Activated CD4-positive, alpha-beta T cell treated with anti-CD3 and anti-CD28 coated beads, Interleukin-2, amount 10 ng/mL, durations not matched to agents 24 days and 14 days (primary cell): ENCODE measurements around the gene BLOC1S1. TPM values are rescaled to one million over a fixed set of nuclear protein-coding genes. Genes with fewer than 3 reads are reported as not detected.

Experiments used
- DNase-seq: peaks from one replicate; pipeline ENCODE4 v3.0.0; 2022
- H3K27ac Mint-ChIP-seq: one replicate; pipeline ENCODE4 v1.8.0; 2022; ENCODE audit warnings: mild to moderate bottlenecking, mixed read lengths
- H3K27me3 Mint-ChIP-seq: one replicate; pipeline ENCODE4 v1.8.0; 2022; ENCODE audit warnings: mixed read lengths
- H3K36me3 Mint-ChIP-seq: one replicate; pipeline ENCODE4 v1.8.0; 2022; ENCODE audit warnings: low read depth, mild to moderate bottlenecking, mixed read lengths
- H3K4me1 Mint-ChIP-seq: one replicate; pipeline ENCODE4 v1.8.0; 2021; ENCODE audit warnings: mixed read lengths
- H3K4me3 Mint-ChIP-seq: one replicate; pipeline ENCODE4 v1.8.0; 2022; ENCODE audit warnings: mild to moderate bottlenecking, moderate library complexity, mixed read lengths
- H3K9me3 Mint-ChIP-seq: one replicate; pipeline ENCODE4 v1.8.0; 2021; ENCODE audit warnings: mixed read lengths
- intact Hi-C: fragments of 100-400 bp; cut with micrococcal nuclease; formaldehyde crosslinking; loops from one replicate; pipeline ENCODE4 v1.15.1; 2023
- total RNA-seq: library from RNA; stranded (reverse); gene quantifications from 2 replicates; pipeline ENCODE4 v1.2.3, GENCODE V29; 2022

The BLOC1S1 gene
- total RNA-seq, 1 donor from 2014 or later = 62.7 TPM

DNA sequence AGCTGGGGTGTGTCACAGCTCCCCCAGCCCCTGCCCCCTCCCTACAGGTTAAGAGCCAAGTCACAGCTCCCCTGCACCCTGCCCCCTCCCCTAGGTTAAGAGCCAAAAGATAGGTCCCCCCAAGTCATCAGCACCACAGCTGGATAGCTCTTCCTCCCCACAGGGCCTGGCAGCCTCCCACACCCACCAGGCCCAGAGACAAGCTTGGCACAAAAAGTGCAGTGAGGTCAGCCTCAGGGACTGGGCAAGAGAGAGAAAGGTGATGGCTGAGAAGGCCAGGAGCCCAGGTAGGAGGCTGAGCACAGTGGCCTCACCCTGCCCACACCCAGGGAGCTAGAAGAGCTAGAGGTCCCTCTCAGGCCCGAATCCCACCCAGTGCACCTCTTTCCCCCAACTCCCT lies 16.9 kb upstream of the BLOC1S1 start:
- intact Hi-C loops = no loop called here
- no peak for DNase-seq
- Mint-ChIP-seq H3K4me3 (no peak overlapping the region), H3K36me3 (no peaks in the 10 kb centered on the region), H3K4me1 (no peaks in the 10 kb centered on the region), H3K27me3 (peaks cover 7% of the 10 kb centered on the region), H3K27ac (no peak overlapping the region), H3K9me3 (no peaks in the 10 kb centered on the region)

DNA sequence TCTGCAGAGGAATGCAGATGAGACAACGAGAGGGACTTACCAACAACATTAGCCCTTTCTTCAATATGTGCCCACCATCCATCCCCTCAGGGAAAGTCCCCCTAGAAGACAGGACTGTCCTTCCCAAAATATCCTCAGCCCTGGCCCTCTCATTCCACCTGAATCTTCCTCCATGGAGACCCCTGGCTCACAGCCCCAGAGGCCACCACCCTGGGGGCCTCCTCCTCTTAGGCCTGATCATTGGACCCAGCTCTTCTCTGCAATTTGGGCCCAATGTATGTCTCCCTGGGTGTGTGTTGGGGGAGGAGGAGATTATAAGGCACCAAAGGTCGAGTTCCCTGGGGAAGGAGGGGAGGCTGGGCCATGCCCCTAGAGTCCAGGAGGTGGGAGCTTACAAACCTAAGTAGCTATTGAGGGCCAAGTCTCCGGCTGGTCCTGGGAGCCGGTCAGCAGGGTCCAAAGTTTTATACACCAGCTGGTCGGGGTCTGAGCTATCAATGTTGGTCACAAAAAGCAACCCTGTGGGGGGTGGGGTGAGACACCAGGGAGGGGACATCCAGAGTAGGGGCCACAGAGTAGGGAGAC lies 16.3 kb upstream of the BLOC1S1 start:
- Mint-ChIP-seq H3K36me3 (no peaks in the 10 kb centered on the region), H3K4me1 (no peaks in the 10 kb centered on the region), H3K27ac (no peak overlapping the region), H3K4me3 (no peak overlapping the region), H3K27me3 (peaks cover 9% of the 10 kb centered on the region), H3K9me3 (no peaks in the 10 kb centered on the region)
- no peak for DNase-seq
- intact Hi-C loops = no loop called here

DNA sequence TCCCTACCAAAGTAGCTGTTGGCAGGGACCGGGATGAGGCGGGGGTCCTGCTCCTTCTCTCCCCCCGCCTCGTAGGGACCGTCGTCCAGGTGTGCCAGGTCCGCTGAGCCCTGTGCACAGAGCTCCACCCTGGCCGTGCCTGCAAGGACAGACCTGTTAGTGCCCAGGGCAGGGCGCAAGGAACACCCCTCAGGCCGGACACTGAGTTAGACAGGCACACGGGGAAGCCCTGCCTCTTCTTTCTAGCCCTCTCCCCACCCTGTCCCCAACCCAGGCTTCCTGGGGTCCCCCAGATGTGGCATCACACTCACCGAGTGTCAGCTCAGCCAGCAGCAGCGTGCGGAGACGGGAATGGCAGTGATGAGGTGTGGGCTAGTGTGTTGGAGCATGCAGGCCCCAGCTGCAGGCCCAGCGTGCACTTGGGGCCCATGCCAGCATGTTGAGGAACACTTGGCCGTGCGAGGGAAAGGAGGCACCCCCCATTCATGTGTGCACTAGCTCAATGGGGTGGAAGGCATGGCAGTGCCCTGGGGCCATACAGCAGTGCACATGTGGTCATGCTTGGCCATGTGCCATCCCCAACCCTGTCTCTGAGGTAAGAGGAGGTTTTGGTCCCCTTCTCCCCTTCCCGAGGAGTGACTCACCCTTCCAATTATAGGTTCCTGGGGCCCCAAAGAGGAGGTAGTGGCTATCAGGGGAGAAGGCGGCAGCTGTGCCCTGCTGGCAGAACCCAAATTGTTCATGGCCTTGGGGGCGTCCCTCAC lies 15.4 kb upstream of the BLOC1S1 start:
- no peak for DNase-seq
- Mint-ChIP-seq H3K4me3 (no peak overlapping the region), H3K9me3 (no peaks in the 10 kb centered on the region), H3K4me1 (no peaks in the 10 kb centered on the region), H3K27me3 (peaks cover 15% of the 10 kb centered on the region), H3K27ac (no peak overlapping the region), H3K36me3 (no peaks in the 10 kb centered on the region)
- intact Hi-C loops = no loop called here

DNA sequence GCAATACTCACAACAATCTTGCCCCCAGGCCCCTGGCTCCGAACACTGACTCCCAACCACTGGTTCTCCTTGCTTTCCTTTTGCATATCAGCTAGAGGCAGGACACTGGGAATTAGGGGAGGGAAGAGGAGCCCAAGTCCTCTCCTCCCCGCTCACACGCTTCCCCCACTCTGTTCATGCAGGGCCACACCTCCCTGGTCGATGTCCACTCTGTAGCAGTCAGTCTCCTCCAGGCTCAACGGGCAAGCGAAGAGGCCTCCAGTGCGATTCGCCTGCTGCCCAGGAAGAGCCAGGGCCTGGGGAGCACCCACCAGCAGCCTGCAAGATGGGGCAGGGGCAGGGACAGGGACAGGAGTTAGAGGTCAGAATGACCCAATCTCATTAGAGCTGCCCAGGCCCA lies 13.0 kb upstream of the BLOC1S1 start:
- intact Hi-C loops = no loop called here
- H3K27ac Mint-ChIP-seq = no peak overlapping the region
- H3K27me3 Mint-ChIP-seq = peaks cover 27% of the 10 kb centered on the region
- no peak overlapping the region for H3K4me3 Mint-ChIP-seq
- DNase-seq = no peak
- H3K36me3 Mint-ChIP-seq = no peaks in the 10 kb centered on the region
- no peaks in the 10 kb centered on the region for H3K4me1 Mint-ChIP-seq
- H3K9me3 Mint-ChIP-seq = no peaks in the 10 kb centered on the region

DNA sequence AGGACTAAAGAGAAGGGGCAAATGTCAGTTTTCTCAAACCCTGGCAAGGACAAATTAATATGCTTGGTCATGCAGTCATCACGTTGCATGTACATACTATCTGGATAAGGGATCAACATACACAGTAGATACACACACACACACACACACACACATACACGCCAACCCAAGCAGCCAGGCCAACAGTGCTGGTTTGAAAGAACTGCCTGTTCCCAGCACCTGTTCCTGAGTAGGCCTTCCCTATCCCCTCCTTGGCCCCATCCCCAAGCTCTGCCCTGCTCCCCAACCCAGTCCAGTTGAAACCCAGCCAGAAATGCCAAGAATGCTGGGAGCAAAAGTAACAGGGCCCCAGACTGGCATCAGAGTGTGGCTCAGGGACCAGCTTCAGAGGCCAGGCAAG lies 12.6 kb upstream of the BLOC1S1 start:
- Mint-ChIP-seq H3K27me3 (peaks cover 31% of the 10 kb centered on the region), H3K4me1 (peaks cover 4% of the 10 kb centered on the region), H3K36me3 (no peaks in the 10 kb centered on the region), H3K27ac (no peak overlapping the region), H3K9me3 (no peaks in the 10 kb centered on the region), H3K4me3 (no peak overlapping the region)
- intact Hi-C loops = no loop called here
- DNase-seq = no peak

DNA sequence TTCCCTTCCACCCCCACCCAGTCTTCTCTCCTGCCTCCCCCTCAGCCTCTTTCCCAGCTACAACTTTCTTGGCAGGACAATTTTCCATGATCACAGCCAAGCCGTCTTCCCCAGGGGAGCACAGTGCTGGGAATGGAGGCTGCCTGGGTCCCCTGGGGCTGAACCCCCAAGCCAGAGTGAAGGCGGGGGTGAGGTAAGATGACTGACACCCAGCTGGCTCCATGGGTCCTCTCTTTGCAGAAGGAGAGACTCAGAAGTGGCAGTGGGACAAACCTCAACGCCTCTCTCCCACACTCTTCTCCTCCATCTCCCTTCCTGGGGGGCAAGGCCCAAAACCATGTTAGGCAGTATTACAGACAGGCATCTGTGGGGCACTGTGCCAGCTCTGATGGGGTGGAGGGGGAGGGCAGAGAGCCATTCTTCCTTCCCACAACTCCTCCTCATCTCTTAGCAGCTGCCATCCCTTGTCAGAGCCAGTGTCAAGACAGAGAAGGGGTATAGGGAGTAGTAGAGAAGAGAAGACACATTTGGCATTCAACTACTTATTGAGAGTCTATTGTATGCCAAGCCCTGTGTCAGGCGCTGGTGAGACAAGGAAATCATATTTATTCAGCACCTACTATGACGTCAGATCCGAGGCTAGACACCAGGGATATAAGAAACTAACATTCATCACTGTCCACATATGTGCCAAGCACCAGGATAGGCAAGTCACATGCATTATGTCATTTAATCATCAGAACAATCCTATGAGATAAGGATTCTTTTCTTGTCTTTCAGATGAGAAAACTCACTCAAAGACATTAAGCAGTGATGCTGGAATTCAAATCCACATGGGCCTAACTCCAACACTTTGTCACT lies 11.7 kb upstream of the BLOC1S1 start:
- Mint-ChIP-seq H3K27me3 (peaks cover 39% of the 10 kb centered on the region), H3K4me3 (no peak overlapping the region), H3K9me3 (no peaks in the 10 kb centered on the region), H3K27ac (no peak overlapping the region), H3K36me3 (no peaks in the 10 kb centered on the region), H3K4me1 (peaks cover 12% of the 10 kb centered on the region)
- intact Hi-C loops = no loop called here
- no peak for DNase-seq

DNA sequence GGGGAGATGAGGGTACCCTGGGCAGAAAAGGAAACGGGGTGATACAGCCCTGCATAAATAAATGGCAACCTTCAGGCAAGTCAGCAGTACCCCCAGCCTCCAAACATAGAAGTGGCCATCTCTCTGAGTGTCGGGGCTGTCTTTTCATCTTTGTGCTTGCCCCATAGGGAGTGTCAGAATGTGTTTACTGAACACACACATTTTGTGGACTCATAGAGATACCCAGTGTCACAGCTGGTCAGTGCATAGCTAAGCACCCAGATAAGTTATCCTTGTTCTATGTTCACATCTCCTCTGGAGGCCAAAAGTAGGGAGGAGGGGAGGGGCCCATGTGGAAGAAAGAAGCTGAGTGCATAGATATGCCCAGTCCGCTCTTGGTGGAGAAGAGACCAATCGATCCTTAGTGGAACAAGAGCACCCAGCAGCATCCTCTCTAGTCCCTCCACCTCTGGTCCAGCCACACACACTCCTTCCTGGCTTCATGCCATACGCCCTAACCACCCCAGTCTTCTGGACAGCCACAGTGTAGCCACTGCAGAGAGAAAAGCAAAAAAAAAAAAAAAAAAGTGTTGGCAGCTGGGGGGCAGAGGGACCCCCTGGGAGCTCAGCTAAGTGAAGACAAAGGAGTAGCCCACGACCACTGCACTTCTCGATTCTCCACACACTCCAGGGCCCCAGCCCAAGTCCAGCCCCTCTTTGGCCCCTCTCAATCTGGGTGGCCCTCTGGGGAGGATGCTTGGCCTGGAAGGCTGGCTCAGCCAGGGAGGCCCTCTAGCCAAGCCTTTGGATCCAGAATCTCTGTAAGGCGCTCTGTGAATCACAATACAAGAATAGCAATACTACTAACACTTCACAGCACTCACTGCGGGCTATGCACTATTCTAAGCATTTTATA lies 10.8 kb upstream of the BLOC1S1 start:
- intact Hi-C loops = no loop called here

DNA sequence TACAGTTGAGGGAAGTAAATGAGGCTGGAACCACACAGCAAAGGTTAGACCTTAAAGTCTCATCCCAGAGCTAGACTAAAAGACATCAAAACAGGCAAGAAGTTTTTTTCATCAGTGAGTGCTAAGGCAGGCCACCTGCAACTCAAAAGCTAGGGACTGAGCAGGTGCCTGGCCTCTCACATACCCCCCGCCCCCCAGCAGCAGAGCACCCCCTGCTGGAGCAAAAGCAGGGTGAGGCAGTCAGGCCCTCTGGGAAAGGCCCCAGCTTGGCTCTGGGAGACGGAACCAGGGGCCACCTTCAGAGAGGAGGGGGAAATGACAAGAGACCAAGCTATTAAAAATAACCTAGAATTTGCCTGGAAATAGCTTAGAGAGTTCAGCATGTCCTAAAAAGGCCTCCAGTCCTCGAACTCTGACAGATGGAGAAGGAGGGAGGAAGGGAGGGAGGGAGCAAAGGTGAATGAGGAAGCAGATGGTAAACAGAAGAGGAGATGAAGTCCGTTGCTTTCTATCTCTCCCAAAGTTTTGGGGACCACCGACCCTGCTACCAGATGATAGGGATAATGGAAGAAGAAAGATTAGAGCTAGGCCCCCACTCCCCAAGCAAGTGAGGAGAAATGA lies 10.0 kb upstream of the BLOC1S1 start:
- no peaks in the 10 kb centered on the region for H3K36me3 Mint-ChIP-seq
- H3K4me3 Mint-ChIP-seq = peak overlapping the region; percentile 17
- intact Hi-C loops = no loop called here
- no peak for DNase-seq
- no peak overlapping the region for H3K27ac Mint-ChIP-seq
- H3K9me3 Mint-ChIP-seq = no peaks in the 10 kb centered on the region
- peaks cover 52% of the 10 kb centered on the region for H3K27me3 Mint-ChIP-seq
- peaks cover 13% of the 10 kb centered on the region for H3K4me1 Mint-ChIP-seq

More for the DNA sequence above, 10.8 kb upstream of the BLOC1S1 start:
- H3K4me1 Mint-ChIP-seq = peaks cover 13% of the 10 kb centered on the region
- H3K27me3 Mint-ChIP-seq = peaks cover 47% of the 10 kb centered on the region
- no peak overlapping the region for H3K4me3 Mint-ChIP-seq
- no peaks in the 10 kb centered on the region for H3K9me3 Mint-ChIP-seq
- DNase-seq = no peak
- no peak overlapping the region for H3K27ac Mint-ChIP-seq
- H3K36me3 Mint-ChIP-seq = no peaks in the 10 kb centered on the region

DNA sequence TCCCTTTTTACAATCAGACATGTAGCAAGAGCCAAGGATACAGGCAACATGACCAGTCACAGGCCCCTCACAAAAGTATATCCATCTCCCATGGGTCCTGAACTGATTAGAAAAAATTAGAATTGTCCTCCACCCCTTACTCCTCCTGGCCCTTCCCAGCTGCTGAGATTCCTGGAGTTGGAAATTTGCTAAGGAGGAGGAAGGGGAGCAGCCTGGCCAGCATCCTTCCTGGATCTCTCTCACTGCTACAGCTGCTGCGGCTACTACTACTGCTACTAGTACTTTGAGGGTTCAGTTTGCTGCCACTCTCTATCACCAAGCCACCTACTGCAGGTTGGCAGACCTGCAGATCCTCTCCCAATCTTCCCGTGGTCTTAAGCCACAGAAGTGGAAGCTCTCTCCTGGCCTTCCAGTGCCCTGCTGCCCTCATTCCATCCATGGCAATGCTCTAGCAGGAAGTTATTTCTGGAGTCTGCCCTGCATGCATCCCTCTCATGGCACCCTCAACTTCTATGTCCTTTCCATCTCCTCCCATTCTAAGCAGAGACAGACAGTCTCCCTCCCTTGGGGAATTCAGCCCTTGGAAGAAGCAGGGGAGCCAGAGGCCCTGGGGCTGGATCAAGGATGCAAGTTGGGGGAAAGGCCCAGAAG lies 9.2 kb upstream of the BLOC1S1 start:
- Mint-ChIP-seq H3K27me3 (peaks cover 55% of the 10 kb centered on the region), H3K36me3 (no peaks in the 10 kb centered on the region), H3K27ac (no peak overlapping the region), H3K4me1 (peaks cover 13% of the 10 kb centered on the region), H3K9me3 (no peaks in the 10 kb centered on the region), H3K4me3 (peak overlapping the region; percentile 81)
- intact Hi-C loops = loop anchor here (1.0 kb wide), 1 partner anchor 10 kb away; the partner anchor contains the start of gene BLOC1S1
- DNase-seq = no peak

DNA sequence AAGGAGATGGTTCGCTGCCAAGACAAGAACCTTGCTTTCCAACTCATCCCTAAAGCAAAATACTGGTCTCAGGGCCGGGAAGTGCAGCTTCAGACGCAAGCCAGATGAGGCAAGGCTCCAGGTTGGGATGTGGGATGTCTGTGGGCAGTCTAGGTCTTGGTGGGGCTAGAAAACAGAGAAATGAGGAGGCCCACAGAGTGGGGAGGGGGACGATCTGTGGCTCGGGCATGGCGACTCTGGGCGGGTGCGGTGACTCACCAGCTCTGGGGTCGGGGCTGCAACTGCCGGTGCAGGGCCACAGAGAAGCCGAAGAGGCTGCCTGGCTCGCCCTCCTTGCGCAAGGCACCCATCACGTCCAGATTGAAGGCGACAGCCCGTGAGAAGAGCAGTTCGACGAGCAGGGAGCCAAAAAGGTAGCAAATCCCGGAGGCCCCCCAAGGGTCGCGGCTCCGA lies 8.6 kb upstream of the BLOC1S1 start:
- no peak overlapping the region for H3K27ac Mint-ChIP-seq
- peaks cover 60% of the 10 kb centered on the region for H3K27me3 Mint-ChIP-seq
- intact Hi-C loops = loop anchor here (1.0 kb wide), 1 partner anchor 9 kb away; the partner anchor contains the start of gene BLOC1S1
- DNase-seq = no peak
- H3K4me1 Mint-ChIP-seq = peaks cover 13% of the 10 kb centered on the region
- no peaks in the 10 kb centered on the region for H3K9me3 Mint-ChIP-seq
- H3K36me3 Mint-ChIP-seq = no peaks in the 10 kb centered on the region
- H3K4me3 Mint-ChIP-seq = peak overlapping the region; percentile 81

DNA sequence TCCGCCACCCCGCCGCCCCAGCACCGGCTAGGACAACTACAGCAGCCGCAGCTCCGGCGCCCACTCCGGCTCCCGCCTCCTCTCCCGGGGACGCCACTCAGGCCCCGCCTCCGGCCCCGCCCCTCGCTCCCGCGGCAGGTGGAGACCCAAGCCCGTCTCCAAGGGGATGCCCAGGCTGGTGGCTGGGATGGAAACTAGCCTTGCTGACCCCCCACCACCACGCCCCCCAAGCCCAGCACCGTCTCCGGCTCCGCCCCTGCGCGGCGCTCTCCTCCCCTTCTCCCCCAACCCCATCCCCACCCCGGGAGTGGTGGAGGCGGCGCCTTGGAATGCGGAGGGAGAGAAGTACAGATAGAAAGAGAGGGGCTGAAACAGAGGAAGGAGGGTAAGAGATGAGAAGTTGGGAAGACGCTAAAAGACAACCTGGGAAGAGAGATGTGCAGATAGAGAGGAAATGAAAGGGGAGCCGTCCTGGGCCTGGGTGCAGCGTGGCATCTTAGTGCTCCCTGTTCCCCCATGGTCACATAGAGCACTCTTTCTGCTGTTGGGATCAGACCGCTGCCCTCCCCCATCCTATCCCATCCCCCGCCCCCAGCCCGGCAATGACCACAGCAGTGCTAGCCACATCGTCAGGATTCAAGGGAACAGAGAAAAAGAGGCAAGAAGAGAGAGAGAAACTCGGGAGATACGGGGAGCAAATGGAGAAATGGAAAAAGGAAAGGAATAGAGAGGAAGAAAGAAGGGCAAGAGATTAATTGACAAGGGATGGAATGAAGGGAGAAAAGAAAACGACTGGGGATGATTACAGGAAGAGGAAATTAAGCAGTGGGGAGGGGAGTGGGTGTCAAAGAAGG lies 7.8 kb upstream of the BLOC1S1 start, which contains the start of gene ITGA7:
Gene ITGA7 (minus strand): TSS at position 64 of the 854 bp plus-strand sequence. CDS start 222 bp downstream, outside the sequence.
- Mint-ChIP-seq H3K27me3 (peaks cover 65% of the 10 kb centered on the region), H3K4me1 (peaks cover 13% of the 10 kb centered on the region), H3K36me3 (no peaks in the 10 kb centered on the region), H3K9me3 (no peaks in the 10 kb centered on the region), H3K4me3 (peak within 1 kb of the TSS; percentile 81), H3K27ac (no peak within 1 kb of the TSS)
- intact Hi-C loops = loop anchor here (1.0 kb wide), 1 partner anchor 8 kb away; the partner anchor contains the start of gene BLOC1S1
- DNase-seq = peak; percentile 91
